ENCODE data around the gene TAS2R38. TPM values are rescaled to one million over a fixed set of nuclear protein-coding genes. Genes with fewer than 3 reads are reported as not detected.

The TAS2R38 gene
- polyA plus RNA-seq, 1 experiment: not detected

DNA sequence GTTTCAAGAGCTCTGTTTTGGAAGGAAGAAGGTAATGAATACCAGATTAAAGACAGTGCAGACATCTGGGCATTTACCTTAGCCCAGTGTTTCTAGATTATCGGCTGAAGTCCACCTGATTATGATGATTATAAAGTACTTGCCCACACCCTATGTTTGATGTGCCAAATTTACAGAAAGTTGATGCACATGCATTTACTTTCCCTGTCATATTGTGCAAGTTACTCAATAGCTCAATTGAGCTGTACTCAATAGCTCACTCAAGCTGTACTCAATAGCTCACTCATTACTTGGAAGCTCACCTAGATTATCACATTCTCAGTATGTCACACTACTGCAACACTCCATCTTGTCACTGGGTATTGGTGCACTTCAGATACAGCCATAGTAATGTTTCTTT, 35.6 kb upstream of the TAS2R38 start:
- TF ChIP-seq, protein P1, sequence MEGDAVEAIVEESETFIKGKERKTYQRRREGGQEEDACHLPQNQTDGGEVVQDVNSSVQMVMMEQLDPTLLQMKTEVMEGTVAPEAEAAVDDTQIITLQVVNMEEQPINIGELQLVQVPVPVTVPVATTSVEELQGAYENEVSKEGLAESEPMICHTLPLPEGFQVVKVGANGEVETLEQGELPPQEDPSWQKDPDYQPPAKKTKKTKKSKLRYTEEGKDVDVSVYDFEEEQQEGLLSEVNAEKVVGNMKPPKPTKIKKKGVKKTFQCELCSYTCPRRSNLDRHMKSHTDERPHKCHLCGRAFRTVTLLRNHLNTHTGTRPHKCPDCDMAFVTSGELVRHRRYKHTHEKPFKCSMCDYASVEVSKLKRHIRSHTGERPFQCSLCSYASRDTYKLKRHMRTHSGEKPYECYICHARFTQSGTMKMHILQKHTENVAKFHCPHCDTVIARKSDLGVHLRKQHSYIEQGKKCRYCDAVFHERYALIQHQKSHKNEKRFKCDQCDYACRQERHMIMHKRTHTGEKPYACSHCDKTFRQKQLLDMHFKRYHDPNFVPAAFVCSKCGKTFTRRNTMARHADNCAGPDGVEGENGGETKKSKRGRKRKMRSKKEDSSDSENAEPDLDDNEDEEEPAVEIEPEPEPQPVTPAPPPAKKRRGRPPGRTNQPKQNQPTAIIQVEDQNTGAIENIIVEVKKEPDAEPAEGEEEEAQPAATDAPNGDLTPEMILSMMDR (IDR thresholded peaks at IDR 0.05; ENCODE audit: low read depth, low read length): no peak
- no peak overlapping the region for H3K27ac ChIP-seq (ENCODE audit: low read depth, low read length)
- DNase-seq (ENCODE audit: low read depth, low spot score): no peak
- ChIA-PET POLR2A (no interaction called here), CTCF (no interaction called here)
- H3K27me3 ChIP-seq (ENCODE audit: control insufficient read depth, insufficient read depth, low read length): no peaks in the 10 kb centered on the region
- peaks cover 6% of the 10 kb centered on the region; the same call in 1 of the 2 replicates for H3K9me3 ChIP-seq (ENCODE audit: control insufficient read depth, insufficient read depth, low read length)
- no peak overlapping the region for H3K4me3 ChIP-seq (ENCODE audit: low read depth, low read length)

DNA sequence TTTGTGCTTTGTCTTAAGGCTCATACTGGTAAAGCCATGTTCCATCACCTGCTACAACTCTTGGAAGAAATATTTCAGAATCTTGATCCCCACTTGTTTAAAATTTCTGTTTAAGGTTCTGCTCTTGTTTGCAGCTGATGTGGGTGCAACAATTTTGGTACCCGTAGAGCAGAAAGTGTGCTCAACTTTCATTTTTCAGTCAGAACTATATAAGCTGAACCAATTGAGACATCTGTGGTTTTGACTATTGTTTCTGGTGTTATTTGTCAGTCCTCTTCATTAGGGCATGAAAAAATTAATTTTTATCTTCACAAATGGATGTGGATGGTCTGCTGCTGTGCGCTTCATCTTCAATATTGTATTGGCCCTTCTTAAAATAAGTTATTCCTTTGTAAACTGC, 33.0 kb upstream of the TAS2R38 start:
- TF ChIP-seq, protein P1 (IDR thresholded peaks at IDR 0.05; ENCODE audit: low read depth, low read length): no peak
- no peaks in the 10 kb centered on the region for H3K9me3 ChIP-seq (ENCODE audit: control insufficient read depth, insufficient read depth, low read length)
- no peak overlapping the region for H3K27ac ChIP-seq (ENCODE audit: low read depth, low read length)
- no peaks in the 10 kb centered on the region for H3K27me3 ChIP-seq (ENCODE audit: control insufficient read depth, insufficient read depth, low read length)
- ChIA-PET CTCF (no interaction called here), POLR2A (no interaction called here)
- no peak overlapping the region for H3K4me3 ChIP-seq (ENCODE audit: low read depth, low read length)
- no peak for DNase-seq (ENCODE audit: low read depth, low spot score)

DNA sequence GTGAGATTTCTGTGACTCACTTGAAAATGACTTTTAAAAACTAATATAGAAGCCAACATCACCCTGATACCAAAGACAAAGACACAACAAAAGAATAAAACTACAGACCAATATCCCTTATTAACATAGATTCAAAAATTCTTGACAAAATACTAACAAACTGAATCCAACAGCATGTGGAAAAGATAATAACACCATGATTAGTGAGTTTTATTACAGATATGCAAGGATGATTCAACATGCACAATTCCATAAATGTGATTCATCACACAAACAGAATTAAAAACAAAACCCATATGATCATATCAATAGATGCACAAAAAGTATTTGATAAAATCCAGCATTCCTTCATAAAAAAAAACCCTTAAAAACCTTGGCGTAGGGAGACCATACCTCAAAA, 28.6 kb upstream of the TAS2R38 start:
- ChIA-PET POLR2A (no interaction called here), CTCF (no interaction called here)
- Histone ChIP-seq H3K4me3 (ENCODE audit: low read depth, low read length) (no peak overlapping the region), H3K9me3 (ENCODE audit: control insufficient read depth, insufficient read depth, low read length) (no peaks in the 10 kb centered on the region), H3K27ac (ENCODE audit: low read depth, low read length) (no peak overlapping the region), H3K27me3 (ENCODE audit: control insufficient read depth, insufficient read depth, low read length) (no peaks in the 10 kb centered on the region)
- DNase-seq (ENCODE audit: low read depth, low spot score): no peak
- TF ChIP-seq, protein P1 (IDR thresholded peaks at IDR 0.05; ENCODE audit: low read depth, low read length): no peak

DNA sequence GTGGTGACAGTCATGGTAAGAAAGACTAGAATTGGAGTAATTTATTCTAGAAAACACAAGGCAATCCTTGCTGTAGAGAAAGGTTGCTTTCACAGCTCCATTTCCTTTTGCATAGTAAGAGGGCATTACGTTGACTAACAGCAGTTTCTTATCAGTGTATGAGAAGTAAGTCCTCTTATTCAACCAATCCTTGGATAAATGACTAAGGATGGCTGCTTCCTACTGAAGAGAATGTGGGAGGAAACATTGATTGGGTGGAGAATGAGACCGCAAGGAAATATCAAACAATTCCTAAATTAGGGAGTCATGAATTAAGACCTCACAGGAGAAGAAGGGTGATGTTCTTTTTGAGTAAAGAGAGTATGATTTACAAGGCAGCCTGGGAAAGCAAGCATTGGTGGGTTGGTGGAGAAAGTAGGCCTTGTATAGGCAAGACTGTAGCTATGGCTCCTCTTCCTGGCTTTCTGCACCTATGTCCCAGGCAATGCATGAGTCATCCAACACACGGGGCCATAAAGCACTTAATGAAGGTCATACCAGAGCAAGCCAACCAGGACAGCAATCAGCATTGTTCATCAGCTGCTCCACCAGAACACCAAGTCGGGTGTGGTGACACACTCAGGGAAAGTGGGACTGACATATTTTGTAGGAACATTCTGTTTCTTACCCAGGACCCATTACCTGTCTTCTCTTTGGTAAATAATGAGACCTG, 27.7 kb upstream of the TAS2R38 start:
- CTCF ChIA-PET: no interaction called here
- Histone ChIP-seq H3K27me3 (ENCODE audit: control insufficient read depth, insufficient read depth, low read length) (no peaks in the 10 kb centered on the region), H3K9me3 (ENCODE audit: control insufficient read depth, insufficient read depth, low read length) (peaks cover 2% of the 10 kb centered on the region; the same call in 1 of the 2 replicates), H3K27ac (ENCODE audit: low read depth, low read length) (no peak overlapping the region), H3K4me3 (ENCODE audit: low read depth, low read length) (no peak overlapping the region)
- POLR2A ChIA-PET: no interaction called here
- TF ChIP-seq, protein P1 (IDR thresholded peaks at IDR 0.05; ENCODE audit: low read depth, low read length): no peak
- DNase-seq (ENCODE audit: low read depth, low spot score): no peak

DNA sequence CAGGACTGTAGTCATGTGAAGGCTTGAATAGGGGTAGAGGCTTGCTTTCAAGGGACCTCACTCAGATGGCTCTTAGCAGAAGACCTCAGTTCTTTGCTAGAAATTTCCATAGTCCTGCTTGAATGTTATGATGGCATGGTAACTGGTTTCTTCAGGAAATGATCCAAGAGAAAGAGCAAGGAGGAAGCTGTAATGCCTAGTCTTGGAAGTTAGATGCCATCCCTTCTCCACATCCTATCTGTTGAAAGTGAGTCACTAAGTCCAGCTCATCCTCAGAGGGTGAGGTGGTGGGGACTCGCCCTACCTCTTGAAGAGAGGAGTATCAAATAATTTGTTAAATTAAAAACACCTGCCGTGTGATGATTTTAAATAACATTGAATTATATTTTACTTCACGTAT, 26.7 kb upstream of the TAS2R38 start:
- H3K27ac ChIP-seq (ENCODE audit: low read depth, low read length): no peak overlapping the region
- no peak for DNase-seq (ENCODE audit: low read depth, low spot score)
- no peak overlapping the region for H3K4me3 ChIP-seq (ENCODE audit: low read depth, low read length)
- TF ChIP-seq, protein P1 (IDR thresholded peaks at IDR 0.05; ENCODE audit: low read depth, low read length): no peak
- no peaks in the 10 kb centered on the region for H3K27me3 ChIP-seq (ENCODE audit: control insufficient read depth, insufficient read depth, low read length)
- ChIA-PET CTCF (no interaction called here), POLR2A (no interaction called here)
- peaks cover 2% of the 10 kb centered on the region; the same call in 1 of the 2 replicates for H3K9me3 ChIP-seq (ENCODE audit: control insufficient read depth, insufficient read depth, low read length)
